ENCODE measurements around the gene FKBP8.

FKBP8 gene

DNA sequence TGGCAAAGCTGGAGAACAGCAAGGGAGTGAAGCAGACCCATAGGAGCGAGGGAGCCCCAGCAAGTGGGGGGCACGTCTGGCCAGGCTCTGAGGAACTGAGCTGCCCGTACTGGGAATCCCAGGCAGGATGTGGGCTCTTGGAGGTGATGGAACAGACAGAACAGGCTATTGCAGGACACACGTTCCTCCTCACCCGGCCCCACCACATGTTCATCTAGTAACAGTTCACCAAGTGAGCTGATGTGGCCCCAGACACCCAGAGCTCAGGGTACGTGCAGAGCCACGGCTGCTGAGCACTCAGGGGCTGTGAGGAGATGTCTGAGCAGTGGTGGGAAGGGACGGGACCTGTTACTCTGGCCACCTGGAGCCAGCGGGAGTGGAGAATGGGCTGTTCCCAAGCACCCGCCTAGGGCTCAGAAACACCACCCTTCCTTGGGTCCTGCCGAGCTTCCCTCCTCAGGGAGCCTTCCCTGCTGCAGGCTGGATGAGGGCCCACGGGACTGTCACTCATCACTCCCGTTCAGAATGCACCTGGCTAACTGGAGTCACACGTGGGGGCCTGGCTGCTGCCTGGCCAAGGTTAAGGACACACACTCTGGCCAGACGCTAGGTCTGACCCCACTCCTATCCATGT is 39.9 kb downstream of the FKBP8 start:
- DNase-seq (ENCODE audit: low read depth in 4 of 4, low spot score in 1 of 4): no peak

DNA sequence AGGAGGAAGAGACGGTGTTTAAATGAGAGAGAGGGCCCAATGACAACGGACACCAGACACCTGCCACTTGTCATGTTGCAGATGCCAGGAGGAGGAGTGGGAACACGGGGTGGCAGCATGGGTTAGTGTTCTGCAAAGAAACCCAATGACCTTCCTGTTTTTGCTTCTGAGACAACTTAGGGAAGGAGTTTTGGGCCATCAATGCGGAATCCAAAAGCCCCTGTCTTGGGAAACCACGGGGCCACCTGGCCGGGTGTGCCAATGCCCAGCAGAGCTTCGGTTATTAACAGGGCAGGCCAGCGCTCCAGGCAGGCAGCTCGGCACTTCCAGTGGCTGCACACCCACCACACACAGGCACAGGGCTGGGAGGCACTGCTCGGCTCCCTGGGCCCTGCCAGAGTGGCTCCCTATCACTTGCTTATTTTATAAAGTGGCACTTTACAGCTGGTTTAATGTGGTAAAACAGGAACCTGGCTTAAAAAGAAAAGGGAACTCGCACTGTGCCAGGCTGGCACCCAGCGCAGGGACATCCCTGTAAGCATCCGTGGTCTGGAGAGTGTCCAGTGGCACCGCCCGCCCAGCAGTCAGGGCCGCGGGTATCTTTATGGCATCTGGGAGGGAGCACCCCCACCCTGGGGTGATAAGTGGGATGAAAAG is 40.6 kb downstream of the FKBP8 start:
- DNase-seq (ENCODE audit: low read depth in 4 of 4, low spot score in 1 of 4): no peak

DNA sequence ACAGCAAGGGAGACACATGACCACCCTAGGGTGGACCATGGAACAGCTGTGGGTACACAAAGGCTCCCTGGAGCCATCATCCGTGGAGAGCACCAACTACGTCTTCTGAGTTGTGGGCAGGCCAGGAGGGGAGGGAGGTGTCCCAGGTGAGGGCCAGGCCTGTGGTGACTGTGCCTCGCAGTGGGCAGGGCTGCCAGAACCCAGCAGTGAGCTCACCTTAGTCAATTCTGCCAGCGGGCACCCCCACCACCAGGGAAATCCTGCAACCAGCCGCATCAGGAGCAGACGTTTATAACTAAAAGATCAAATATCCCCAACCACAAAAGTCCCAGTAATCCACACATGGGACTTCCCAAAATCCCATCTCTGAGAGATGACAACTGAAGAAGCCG is 41.1 kb downstream of the FKBP8 start:
- DNase-seq (ENCODE audit: low read depth in 4 of 4, low spot score in 1 of 4): no peak

DNA sequence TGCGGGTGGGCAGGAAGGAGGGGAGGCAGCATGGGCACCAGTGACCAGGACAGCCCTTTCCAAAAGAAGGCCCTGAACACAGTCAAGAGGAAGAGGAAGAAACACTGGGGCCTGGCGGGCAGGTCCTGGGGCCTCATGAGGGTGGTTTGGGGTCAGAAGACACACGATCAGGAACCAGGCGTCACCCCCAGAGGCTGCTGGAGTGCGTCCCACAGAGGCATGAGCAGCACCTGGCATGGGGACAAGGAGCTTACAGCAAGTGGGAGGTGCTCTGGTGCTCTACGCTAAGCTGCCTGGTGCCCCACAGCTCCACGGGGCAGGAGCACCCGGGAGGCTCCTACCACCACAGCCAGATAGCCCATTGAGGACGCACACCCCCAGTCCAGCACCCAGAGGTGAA is 41.5 kb downstream of the FKBP8 start:
- no peak for DNase-seq (ENCODE audit: low read depth in 4 of 4, low spot score in 1 of 4)

DNA sequence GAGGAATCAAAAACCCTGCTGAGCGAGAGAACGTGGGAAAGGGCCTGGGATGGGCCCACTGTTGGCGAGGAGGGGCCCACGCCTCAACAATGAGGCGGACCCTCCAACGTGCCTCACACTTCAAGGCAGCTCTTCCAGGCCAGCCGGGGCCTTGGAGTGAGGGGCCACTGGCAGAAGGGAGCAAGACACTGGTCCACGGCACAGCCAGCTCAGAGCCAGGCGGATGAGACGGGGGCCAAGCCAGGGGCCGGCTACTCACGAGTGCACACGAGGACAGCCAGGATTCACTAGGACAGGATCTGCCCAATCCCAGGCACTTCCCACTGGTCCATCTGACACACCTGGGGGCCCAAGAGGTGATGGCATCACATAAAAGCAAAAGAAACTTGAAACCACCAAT is 42.0 kb downstream of the FKBP8 start:
- no peak for DNase-seq (ENCODE audit: low read depth in 4 of 4, low spot score in 1 of 4)

DNA sequence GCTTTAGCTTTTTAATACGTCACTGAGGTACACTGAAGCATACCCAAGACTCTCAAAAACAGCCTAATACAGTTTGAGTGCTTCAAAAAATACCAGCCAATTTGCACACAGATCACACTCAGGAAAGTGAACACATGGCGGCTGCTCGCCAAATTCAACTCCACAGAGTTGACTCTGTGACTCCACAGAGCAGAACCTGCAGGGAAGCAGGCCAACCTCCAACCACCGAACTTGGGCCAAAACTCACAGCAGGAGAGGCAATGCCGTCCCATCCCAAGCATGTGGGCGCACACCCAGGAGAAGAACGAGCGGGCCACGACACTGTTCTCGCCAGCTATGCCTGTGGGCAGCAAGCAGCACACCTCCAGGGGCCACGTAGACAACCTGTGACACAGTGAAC is 42.6 kb downstream of the FKBP8 start:
- DNase-seq (ENCODE audit: low read depth in 4 of 4, low spot score in 1 of 4): no peak

DNA sequence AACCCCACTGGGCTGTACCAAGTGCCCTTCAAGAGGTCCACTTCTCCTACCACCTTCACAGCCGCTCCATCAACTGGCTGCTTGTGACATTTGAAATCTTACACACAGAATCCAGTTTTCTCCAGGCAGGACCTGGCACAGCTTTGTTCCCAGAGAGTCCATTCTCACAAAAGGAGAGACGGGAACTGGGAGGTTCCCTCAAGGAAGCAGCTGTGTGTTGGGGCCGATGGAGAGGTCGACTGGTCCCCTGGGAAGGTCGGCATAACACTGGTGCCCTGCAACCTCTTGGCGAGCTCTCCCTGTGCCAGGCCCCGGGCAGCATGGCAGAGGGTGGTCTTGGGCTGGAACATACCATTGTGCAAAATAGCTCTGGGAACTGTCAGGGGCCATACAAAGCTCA is 43.0 kb downstream of the FKBP8 start:
- no peak for DNase-seq (ENCODE audit: low read depth in 4 of 4, low spot score in 1 of 4)

DNA sequence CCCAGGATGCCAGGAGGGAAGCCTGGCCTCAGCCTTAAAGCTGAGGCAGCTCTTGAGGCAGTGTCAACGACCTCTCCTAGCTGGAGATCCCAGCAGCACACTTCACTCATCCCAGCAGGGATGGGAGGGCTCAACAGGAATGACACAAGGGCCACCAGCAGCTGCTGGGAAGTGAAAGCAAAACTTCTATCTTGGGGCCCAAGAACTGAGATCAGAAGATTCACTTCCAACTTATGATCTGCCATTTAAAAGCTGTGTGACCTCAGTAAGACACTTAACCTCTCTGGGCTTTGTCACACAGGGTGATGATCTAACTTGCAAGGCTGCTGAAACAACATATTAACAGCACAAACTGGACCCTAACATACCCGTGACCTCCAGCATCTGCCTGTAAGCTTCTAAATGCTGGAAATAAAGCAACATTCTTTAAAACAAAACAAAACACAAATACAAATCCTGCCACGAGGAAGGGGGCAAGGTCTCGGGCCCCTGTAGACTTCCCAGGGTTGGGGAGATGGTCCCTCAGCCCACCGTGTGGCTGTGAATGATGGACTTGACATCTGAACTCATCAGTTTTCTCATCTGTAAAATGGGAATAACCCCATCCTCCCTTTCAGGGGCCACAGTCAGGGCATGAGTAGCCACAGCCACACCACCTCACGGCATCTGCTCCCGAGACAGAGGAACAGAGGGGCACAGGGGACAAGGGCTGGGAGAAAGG is 44.2 kb downstream of the FKBP8 start:
- no peak for DNase-seq (ENCODE audit: low read depth in 4 of 4, low spot score in 1 of 4)

DNA sequence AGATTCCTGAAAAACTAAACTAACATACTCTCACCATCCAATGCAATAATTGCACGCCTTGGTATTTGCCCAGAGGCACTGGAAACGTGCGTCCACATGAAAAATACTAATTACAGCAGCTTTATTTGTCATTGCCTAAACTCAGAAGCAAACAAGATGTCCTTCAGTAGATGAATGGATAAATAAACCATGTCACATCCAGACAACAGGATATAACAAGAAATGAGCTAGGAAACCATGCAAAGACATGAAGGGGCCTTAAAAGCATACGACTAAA is 46.5 kb downstream of the FKBP8 start:
- no peak for DNase-seq (ENCODE audit: low read depth in 4 of 4, low spot score in 1 of 4)

DNA sequence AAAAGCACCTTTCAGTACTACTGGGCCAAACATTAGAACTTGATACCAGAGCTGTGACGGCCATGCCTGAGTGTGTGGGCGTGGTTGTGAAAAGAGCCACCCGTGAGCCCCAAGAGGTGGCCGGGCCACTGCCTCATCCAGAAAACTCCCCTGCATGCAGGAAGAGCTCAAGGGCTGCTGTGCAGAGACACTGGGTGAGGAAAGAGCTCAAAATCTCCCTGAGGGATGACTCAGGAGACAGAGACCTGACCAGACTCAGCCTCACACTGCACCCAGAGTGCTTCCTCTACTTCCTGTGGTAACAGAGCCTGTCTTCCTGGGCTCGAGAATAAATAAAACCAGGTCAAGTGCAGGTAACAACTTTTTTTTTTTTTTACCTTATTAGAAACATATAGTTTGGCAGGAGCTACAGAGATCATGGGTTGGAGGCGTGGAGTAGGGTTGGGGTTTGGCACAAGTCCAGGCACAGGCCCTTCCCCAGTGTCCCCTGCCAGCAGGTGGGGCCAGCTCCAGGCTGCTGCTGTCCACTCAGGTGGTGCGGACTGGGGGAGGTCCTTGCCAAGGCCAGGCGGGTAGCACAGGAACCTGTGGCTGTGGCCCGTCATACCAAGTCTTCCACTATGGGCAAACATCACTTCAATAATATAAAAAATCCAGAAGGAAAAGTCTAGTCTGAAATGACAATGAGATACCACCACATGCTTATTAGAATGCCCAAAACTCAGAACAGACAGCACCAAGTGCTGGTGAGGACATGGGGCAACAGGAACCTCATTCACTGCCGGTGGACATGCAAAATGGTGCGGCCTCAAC is 47.0 kb downstream of the FKBP8 start:
- DNase-seq (ENCODE audit: low read depth in 4 of 4, low spot score in 1 of 4): peak in 1 of 4 experiments; percentile 32

DNA sequence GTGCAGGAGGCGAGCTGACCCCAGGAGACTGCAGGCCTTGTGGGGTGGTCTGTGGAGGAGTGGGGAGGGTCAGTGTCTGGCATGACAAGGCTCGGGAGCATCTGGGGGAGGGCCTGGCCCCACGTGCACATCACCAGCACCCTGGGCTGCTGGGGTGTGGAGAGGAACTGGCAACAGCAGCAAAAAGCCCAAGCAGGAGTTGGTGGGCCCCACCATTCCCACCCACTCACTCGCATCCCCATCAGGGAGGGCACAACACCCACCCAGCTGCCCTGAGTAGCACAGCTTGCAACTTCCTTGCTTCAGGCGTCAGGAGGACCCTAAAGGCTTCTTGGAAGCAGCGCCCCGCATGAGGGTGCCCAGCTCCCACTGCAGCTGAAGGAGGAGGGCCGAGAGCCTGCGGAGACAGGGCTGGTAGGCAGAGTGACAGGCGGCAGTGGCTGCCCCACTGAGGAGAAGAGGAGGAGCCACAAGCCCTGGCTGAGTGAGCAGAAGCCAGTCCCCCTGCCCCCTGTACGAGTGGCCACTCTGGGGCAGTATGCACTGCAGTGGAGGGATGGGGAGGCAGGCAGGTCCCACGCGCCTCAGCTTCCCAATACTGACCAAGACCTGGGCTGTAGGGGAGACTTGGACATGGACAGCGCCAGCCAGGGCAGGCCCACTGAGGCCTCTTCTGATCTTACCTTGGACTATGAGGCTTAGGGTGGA is 48.0 kb downstream of the FKBP8 start:
- no peak for DNase-seq (ENCODE audit: low read depth in 4 of 4, low spot score in 1 of 4)

DNA sequence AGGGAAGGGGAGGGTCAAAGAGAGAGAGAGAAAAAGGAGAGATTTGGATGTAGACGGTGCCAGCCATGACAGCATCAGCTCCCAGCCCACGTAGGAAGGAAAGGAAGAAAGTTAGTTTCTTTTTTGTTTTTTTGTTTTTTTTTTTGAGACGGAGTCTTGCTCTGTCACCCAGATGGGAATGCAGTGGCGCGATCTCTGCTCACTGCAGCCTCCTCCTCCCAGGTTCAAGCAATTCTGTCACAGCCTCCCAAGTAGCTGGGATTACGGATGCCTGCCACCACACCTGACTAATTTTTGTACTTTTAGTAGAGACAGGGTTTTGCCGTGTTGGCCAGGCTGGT is 49.1 kb downstream of the FKBP8 start:
- DNase-seq (ENCODE audit: low read depth in 4 of 4, low spot score in 1 of 4): no peak

DNA sequence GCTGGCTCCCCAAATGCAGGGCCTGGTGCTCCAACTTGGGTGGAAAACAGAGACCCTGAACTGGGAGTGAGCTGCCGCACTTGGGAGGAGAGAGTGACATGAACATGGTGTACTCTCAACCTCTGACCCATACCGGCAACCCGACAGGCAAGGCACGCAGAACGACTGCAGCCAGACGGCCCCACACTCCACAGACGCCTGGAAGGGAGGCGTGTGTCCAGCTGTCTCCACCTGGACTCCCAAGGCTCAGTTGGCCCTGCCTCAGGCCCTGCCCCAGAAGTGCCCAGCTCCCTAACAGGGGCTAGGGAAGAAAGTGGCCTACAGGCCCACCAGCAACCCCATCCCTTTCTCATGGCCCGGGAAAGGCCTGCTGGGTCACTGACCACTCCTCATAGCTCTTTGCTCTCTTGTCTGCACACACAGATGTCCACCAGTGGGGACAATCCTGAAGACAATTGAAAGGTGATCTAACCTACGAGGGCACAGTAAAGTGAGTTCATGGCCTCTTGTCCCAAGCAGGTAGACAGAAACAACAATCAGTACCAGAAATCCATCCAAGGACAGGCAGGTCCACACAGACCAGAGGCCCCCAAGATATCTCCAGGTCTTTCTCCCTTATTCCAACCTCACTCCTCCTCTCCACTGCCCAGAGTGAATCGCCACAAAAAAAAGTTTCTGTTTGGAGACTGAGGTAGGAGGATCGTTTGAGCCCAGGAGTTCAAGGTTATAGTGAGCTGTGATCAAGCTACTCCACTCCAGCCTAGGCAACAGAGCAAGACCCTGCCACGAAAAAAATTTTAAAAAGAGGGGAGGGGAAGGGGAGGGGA is 49.7 kb downstream of the FKBP8 start:
- DNase-seq (ENCODE audit: low read depth in 4 of 4, low spot score in 1 of 4): no peak

DNA sequence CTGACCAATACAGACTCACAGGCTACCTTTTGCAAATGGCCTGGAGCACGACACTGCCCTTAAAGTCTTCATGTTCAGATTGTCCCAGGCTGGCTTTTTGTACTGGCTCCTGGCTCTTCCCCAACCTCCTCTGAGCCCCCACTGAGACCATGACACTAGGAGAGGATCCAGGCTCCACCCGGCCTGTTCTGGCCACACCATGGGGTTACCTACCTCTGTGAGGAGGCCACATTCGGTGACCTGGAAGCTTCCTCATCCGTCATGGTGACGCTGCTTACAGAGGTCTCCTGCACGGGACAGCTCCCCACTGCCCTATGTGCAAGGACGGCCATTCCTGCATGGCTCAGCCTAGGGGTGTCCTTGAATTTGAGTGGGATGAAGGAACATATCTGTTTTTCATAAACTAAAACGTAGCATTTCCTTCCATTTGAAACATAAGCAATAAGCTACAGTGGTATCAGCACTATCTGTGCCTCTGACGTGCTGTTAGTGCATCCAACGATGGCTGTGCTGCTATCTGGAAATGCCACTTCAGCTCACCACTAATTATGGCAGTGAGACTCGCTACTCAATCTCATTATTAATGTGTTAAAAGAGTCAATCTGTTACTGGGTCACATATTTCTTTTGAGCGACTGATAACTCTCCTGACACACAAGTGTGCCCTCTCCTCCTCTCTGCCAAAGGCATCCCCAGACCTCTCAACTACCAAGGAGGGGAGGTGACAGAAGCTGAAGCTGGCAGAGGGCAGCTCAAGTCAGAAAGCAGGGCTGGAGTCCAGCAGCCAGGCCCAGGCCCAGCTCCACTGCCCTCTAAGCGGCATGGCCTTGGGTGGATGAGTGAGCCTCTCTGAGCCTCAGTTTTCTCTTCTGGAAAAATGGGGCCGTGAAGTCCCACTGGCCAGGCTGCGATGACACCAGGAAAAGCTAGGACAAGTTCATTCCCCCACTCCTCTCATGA is 51.1 kb downstream of the FKBP8 start:
- no peak for DNase-seq (ENCODE audit: low read depth in 4 of 4, low spot score in 1 of 4)

DNA sequence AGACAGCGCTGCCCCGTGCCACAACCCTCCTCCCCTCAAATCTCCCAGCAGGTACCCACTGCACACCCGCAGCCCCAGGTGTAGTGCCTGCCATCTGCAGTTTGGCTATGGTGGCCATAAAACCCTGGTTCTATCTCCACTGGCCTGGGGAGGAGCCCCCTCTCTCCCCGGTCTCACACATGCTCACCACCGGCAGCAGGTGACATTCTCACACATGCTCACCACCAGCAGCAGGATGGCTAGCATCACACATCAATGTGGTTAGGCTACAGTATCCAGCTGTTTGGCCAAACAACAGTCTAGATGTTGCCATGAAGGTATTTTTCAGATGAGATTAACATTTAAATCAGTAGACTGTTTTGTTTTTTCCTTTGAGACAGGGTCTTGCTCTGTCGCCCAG is 52.6 kb downstream of the FKBP8 start:
- DNase-seq (ENCODE audit: low read depth in 4 of 4, low spot score in 1 of 4): no peak

DNA sequence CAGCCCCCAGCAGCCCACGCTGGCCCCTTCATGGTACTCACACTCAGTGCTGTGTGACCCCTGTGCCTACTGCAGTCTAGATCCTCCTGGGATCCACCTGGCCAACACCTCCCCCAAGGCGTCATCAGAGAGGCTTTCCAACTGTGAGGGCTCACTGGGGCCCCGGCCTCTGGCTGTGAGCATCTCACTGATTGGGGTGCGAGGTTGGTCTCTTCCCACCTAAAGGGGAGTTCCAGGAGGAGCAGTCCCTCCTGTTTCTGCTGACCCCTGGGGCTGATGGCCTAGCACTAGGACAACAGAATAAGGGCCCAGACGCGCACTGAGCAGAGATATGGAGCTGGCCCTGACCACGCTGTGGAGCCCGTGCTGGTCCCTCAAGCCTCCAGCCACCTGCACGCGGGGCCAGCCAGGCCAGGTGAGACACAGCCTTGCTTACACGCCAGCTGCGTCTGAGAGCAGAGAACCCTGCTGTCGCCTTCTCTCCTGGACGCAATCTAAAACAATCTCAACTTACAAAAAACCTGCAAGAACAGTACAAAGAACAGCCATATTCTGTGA is 53.7 kb downstream of the FKBP8 start:
- no peak for DNase-seq (ENCODE audit: low read depth in 4 of 4, low spot score in 1 of 4)

DNA sequence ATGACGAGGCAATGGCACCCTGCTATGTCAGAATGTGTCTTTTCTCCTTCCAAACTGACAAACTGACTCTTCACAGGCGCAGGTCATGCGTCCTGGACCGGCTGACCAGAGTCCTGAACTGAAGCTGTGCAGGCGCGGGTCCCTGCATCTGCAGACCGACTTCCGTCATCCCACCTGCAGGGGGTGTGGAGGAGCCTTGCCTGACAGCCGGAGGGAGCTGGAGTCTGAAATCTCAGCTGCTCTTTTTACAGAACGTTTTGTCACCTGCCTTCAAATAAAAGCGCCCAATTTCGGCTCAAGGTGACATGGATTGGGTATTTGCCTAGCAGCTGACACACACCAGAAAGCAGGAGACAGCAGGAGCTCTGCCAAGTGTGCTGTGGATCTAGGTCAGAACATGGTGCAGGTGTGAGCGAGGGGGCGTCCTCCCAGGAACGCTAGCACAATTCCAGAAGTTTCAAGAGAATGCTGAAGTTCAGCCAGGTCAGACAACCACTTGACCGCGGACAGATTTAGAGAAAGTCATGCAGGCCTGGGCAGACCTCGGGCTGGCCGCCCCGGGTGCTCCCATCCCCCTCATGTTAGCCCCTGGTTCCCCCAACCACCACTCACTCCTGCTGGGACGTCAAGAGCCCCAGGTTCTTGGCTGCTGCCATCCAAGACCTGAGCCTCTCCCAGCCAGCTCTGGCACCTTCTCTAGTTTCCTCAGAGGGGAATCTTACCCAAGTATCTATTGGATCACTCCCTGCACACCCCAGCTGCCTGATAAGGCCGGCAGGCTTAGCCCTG is 54.3 kb downstream of the FKBP8 start:
- DNase-seq (ENCODE audit: low read depth in 4 of 4, low spot score in 1 of 4): no peak

DNA sequence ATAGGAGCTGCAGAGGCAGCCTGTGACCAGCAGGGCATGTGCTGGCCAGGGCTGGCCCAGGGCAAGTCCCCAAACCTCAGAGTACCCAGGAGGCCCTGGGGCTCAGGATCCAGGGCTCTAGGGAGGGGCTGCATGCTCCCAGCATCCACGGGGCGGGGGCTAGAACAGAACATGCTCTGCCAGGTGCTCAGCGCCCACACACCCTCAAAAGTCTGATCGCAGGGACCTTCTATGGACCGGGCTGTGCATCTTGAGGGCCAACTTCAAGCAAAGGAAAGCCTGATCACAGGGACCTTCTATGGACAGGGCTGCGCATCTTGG is 55.0 kb downstream of the FKBP8 start:
- DNase-seq (ENCODE audit: low read depth in 4 of 4, low spot score in 1 of 4): no peak

Data from stimulated activated CD4-positive, alpha-beta T cell treated with anti-CD3 and anti-CD28 coated beads, Interleukin-1b, Interleukin-23, amount 100 ng/mL, for 24 hours (primary cell).